HG02852 (cell line): ENCODE results near the gene TTLL11.
"Not testable (repeated sequence)": the region's sequence is repeated elsewhere in the genome, so short reads cannot be mapped to it uniquely, and the experiment has no call there.

Experiments used
- ATAC-seq: cut with Tn5 transposase; IDR thresholded peaks from one replicate; pipeline ENCODE4 v1.9.1; 2021; ENCODE audit warnings: mild to moderate bottlenecking, moderate library complexity; ENCODE audit not compliant: unreplicated experiment

The TTLL11 gene

GRCh38 chr9:121981118-121981883, 111.8 kb downstream of the TTLL11 start:
- ATAC-seq = no peak

- ATAC-seq = not testable (repeated sequence)
Observed at GRCh38 chr9:121980665-121981064, 112.4 kb downstream of the TTLL11 start.

- ATAC-seq = no peak
Observed at GRCh38 chr9:121979736-121980135, 113.4 kb downstream of the TTLL11 start.

- ATAC-seq = no peak
Observed at GRCh38 chr9:121976751-121977150, 116.4 kb downstream of the TTLL11 start.

- ATAC-seq = no peak
Observed at GRCh38 chr9:121975801-121976277, 117.3 kb downstream of the TTLL11 start.

GRCh38 chr9:121974421-121974820, 118.7 kb downstream of the TTLL11 start:
- ATAC-seq = no peak

GRCh38 chr9:121972501-121972981, 120.6 kb downstream of the TTLL11 start:
- ATAC-seq = peak; percentile 57

GRCh38 chr9:121968056-121968455, 125.1 kb downstream of the TTLL11 start:
- no peak for ATAC-seq

GRCh38 chr9:121966706-121967105, 126.4 kb downstream of the TTLL11 start:
- no peak for ATAC-seq

GRCh38 chr9:121963528-121963995, 129.5 kb downstream of the TTLL11 start:
- ATAC-seq = no peak

GRCh38 chr9:121962421-121962820, 130.7 kb downstream of the TTLL11 start:
- ATAC-seq = no peak

GRCh38 chr9:121960665-121961064, 132.4 kb downstream of the TTLL11 start:
- ATAC-seq = no peak

GRCh38 chr9:121958530-121958929, 134.6 kb downstream of the TTLL11 start:
- ATAC-seq = no peak

- no peak for ATAC-seq
Observed at GRCh38 chr9:121956808-121957207, 136.3 kb downstream of the TTLL11 start.

GRCh38 chr9:121955649-121956048, 137.5 kb downstream of the TTLL11 start:
- ATAC-seq = no peak

- ATAC-seq = no peak
Observed at GRCh38 chr9:121954477-121955140, 138.5 kb downstream of the TTLL11 start.

- no peak for ATAC-seq
Observed at GRCh38 chr9:121952611-121953010, 140.5 kb downstream of the TTLL11 start.

- ATAC-seq = no peak
Observed at GRCh38 chr9:121950866-121951265, 142.2 kb downstream of the TTLL11 start.

- ATAC-seq = no peak
Observed at GRCh38 chr9:121950441-121950840, 142.7 kb downstream of the TTLL11 start.

- no peak for ATAC-seq
Observed at GRCh38 chr9:121949766-121950165, 143.3 kb downstream of the TTLL11 start.

GRCh38 chr9:121949364-121949763, 143.7 kb downstream of the TTLL11 start:
- ATAC-seq = no peak

GRCh38 chr9:121947775-121948174, 145.3 kb downstream of the TTLL11 start:
- ATAC-seq = no peak
